K562 (cell line): Measurements from ENCODE around the gene GRIA1. TPM values are rescaled to one million over a fixed set of nuclear protein-coding genes. Genes with fewer than 3 reads are reported as not detected.

Experiments
- ATAC-seq: fragments of 200-7000 bp; cut with Tn5 transposase; 3 replicates; pipeline ENCODE4 v1.9.1; 2020; ENCODE audit warnings: moderate library complexity
- BruUV-seq: library from RNA; stranded (reverse); fragments of 400-500 nt; replicated peaks from 2 replicates; lab custom pipeline; 2021; lab: Mats Ljungman, UMichigan
- CTCF ChIA-PET: fragments of 300-600 bp; formaldehyde crosslinking; extraction: SDS; loops from one replicate; lab custom pipeline; 2021; ENCODE audit warnings: low intra/inter-chr PET ratio; lab: Yijun Ruan, JAX
- POLR2A ChIA-PET: fragments of 300-600, 350-650 bp; sonication (Branson Sonifier 250); formaldehyde crosslinking; extraction: SDS; loops from one replicate; lab custom pipeline; 2021; ENCODE audit warnings: antibody characterized with exemption, inconsistent platforms; lab: Yijun Ruan, JAX
- DNase-seq, 4 experiments: peaks; one replicate each; pipeline versions ENCODE4 v3.0.0 to v3.0.0-alpha.2; 2011 to 2018; ENCODE audit warnings: low spot score in 3 of 4, mixed read lengths in 3 of 4; ENCODE audit errors: extremely low read depth in 1 of 4
- FAIRE-seq: peaks from 2 replicates; lab custom pipeline; 2011; peaks lifted over from hg19 to GRCh38; lab: Jason Lieb, UNC
- H2AFZ ChIP-seq: 2 replicates; pipeline ENCODE4 v1.6.0; 2011; ENCODE audit warnings: low read depth, low read length, control low read depth, inconsistent platforms
- H3K27ac ChIP-seq: fragments of 200-600 bp; 3 replicates; pipeline ENCODE4 v1.8.0; 2011; ENCODE audit warnings: low read depth, mild to moderate bottlenecking, control low read depth, inconsistent platforms, low read length, moderate library complexity, mixed read lengths; ENCODE audit errors: extremely low read depth
- H3K27me3 ChIP-seq, 2 experiments: fragments of 300-600 bp in 1 of 2; 2 replicates in 1 of 2; 3 replicates in 1 of 2; pipeline versions ENCODE4 v1.6.0 to v1.8.0; 2011; ENCODE audit warnings: inconsistent platforms in 2 of 2, low read length in 2 of 2, mild to moderate bottlenecking in 1 of 2, mixed read lengths in 1 of 2, moderate library complexity in 1 of 2; ENCODE audit not compliant: control insufficient read depth in 2 of 2, insufficient read depth in 2 of 2
- H3K36me3 ChIP-seq: fragments of 300-600 bp; 3 replicates; pipeline ENCODE4 v1.8.0; 2011; ENCODE audit warnings: mild to moderate bottlenecking, low read length, inconsistent platforms; ENCODE audit not compliant: control insufficient read depth, insufficient read depth
- H3K4me1 ChIP-seq, 2 experiments: fragments of 200-600 bp in 1 of 2; replicated peaks in 1 of 2; 2 replicates in 1 of 2; 3 replicates in 1 of 2; pipeline versions ENCODE4 v1.5.1 to v1.8.0; 2011; ENCODE audit warnings: inconsistent platforms in 2 of 2, low read length in 2 of 2, mild to moderate bottlenecking in 1 of 2, mixed read lengths in 1 of 2, moderate library complexity in 1 of 2; ENCODE audit not compliant: control insufficient read depth in 2 of 2, insufficient read depth in 2 of 2
- H3K4me2 ChIP-seq: 2 replicates; pipeline ENCODE4 v1.6.1; 2011; ENCODE audit warnings: low read length, control low read depth, inconsistent platforms, mixed read lengths; ENCODE audit not compliant: insufficient read depth
- H3K4me3 ChIP-seq: fragments of 200-600 bp; sonication (generic), shearing (Covaris generic); 2 replicates; pipeline ENCODE4 v1.5.1; 2016; ENCODE audit warnings: control low read depth, inconsistent platforms
- H3K79me2 ChIP-seq: fragments of 200-600 bp; 3 replicates; pipeline ENCODE4 v1.8.0; 2011; ENCODE audit warnings: low read length, inconsistent platforms; ENCODE audit not compliant: control insufficient read depth, insufficient read depth
- H3K9ac ChIP-seq, 2 experiments: 2 replicates each; pipeline versions ENCODE4 v1.6.0 to v1.6.1; 2011; ENCODE audit warnings: low read depth in 2 of 2, low read length in 2 of 2, control low read depth in 1 of 2, inconsistent platforms in 1 of 2, mild to moderate bottlenecking in 1 of 2, mixed read lengths in 1 of 2; ENCODE audit not compliant: insufficient read depth in 1 of 2
- H3K9me1 ChIP-seq: one replicate; pipeline ENCODE4 v1.6.0; 2011; ENCODE audit warnings: inconsistent platforms, mild to moderate bottlenecking, low read length, moderate library complexity; ENCODE audit not compliant: control insufficient read depth, insufficient read depth
- H3K9me3 ChIP-seq: replicated peaks from 2 replicates; pipeline ENCODE4 v1.5.1; 2011; ENCODE audit warnings: low read depth, low read length, inconsistent platforms; ENCODE audit not compliant: control insufficient read depth, insufficient read depth
- H4K20me1 ChIP-seq: replicated peaks from 2 replicates; pipeline ENCODE4 v1.6.1; 2011; ENCODE audit warnings: low read length, inconsistent platforms, mixed read lengths; ENCODE audit not compliant: control insufficient read depth, insufficient read depth
- LEF1 ChIP-seq: fragments of 450-650 bp; IDR thresholded peaks from 2 replicates; pipeline ENCODE4 v1.6.1; 2016; ENCODE audit warnings: mild to moderate bottlenecking
- SOX6 ChIP-seq: fragments of 450-650 bp; IDR thresholded peaks from 2 replicates; pipeline ENCODE4 v1.6.1; 2014; ENCODE audit warnings: mild to moderate bottlenecking
- ZNF197 ChIP-seq: fragments of 200-800 bp; sonication (Bioruptor generic); IDR thresholded peaks from 2 replicates; pipeline ENCODE4 v1.6.1; 2016; ENCODE audit warnings: low read depth, missing genetic modification characterization, missing compliant biosample characterization
- ZNF274 ChIP-seq: IDR thresholded peaks from 2 replicates; pipeline ENCODE4 v1.6.1; 2011; ENCODE audit warnings: low read depth, mild to moderate bottlenecking, low read length, moderate library complexity, borderline replicate concordance
- in situ Hi-C: fragments of 300-500 bp; cut with MboI; formaldehyde crosslinking; loops from 4 replicates; pipeline ENCODE4 v1.15.0; 2018; ENCODE audit warnings: inconsistent platforms, mixed read lengths
- intact Hi-C: fragments of 100-400 bp; cut with micrococcal nuclease; formaldehyde crosslinking; loops from 2 replicates; pipeline ENCODE4 v1.14.2; 2022
- polyA plus RNA-seq, 8 experiments: library from polyadenylated mRNA; depleted of rRNA in 4 of 8; stranded (reverse) in 5 of 8; unstranded in 3 of 8; fragments of >200 nt; fragmentation: Nextera tagmentation in 2 of 8; fragmentation: Illumina TruSeq in 1 of 8; extraction: Ambion mirVana in 2 of 8; extraction: Trizol in 1 of 8; gene quantifications; 2 replicates each; pipeline versions ENCODE4 v1.2.1 to v1.2.3, GENCODE V29; 2011 to 2014; ENCODE audit warnings: inconsistent platforms in 1 of 8, missing spikeins in 1 of 8
- total RNA-seq, 7 experiments: library from RNA; depleted of rRNA in 6 of 7; stranded (reverse); fragments of >200 nt in 6 of 7; fragmentation: Illumina TruSeq in 2 of 7; extraction: Trizol in 2 of 7; gene quantifications; 2 replicates each; pipeline versions ENCODE4 v1.2.1 to v1.2.3, GENCODE V29; 2011 to 2021; ENCODE audit warnings: low replicate concordance in 1 of 7
- TF ChIP-seq, protein P1 (sequence below): fragments of 250-450 bp; sonication (Bioruptor Pico); IDR thresholded peaks from 2 replicates; pipeline ENCODE4 v1.8.0; 2021; ENCODE audit warnings: borderline replicate concordance, mild to moderate bottlenecking, moderate library complexity; ENCODE audit not compliant: poor library complexity, severe bottlenecking
- TF ChIP-seq, protein P2 (sequence below), 2 experiments: fragments of 450-650 bp in 1 of 2; sonication (generic) in 1 of 2; formaldehyde crosslinking in 1 of 2; IDR thresholded peaks; 2 replicates each; pipeline versions ENCODE4 v1.7.1 to v1.9.0; 2016 to 2022; ENCODE audit warnings: inconsistent platforms in 1 of 2, mild to moderate bottlenecking in 1 of 2, missing genetic modification reagents in 1 of 2

GRIA1 gene
- total and polyA plus RNA-seq, 9 of the 15 experiments (the other 6 are each of a cell fraction or from before 2014, with no cell fraction given), result not detected

DNA sequence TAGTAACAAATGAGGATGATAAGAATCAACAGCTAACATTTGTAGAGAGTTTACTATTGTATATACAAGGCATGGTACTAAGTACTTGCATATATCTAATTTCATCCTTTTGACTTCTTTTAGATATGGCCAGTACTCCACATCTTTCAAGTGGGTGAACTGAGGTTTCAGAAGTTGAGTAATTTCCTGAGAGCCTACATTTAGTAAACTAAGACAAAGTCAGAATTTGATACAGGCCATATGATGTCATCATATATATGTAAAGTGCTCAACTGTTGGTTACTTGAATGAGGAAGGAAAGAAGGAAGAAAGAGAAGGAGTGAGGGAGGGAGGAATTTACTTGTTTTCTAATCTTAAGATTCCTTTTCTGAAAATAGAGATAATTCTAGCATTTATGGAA lies 52.8 kb downstream of the GRIA1 start:
- CTCF ChIA-PET, result no interaction called here
- no peaks in the 10 kb centered on the region for H3K9me1 ChIP-seq

More for the DNA sequence above, 52.8 kb downstream of the GRIA1 start:
- TF ChIP-seq ZNF274, result no peak
- TF ChIP-seq, protein P1, sequence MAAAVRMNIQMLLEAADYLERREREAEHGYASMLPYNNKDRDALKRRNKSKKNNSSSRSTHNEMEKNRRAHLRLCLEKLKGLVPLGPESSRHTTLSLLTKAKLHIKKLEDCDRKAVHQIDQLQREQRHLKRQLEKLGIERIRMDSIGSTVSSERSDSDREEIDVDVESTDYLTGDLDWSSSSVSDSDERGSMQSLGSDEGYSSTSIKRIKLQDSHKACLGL (CRISPR knock-in tag), result no peak
- no peak for TF ChIP-seq SOX6
- TF ChIP-seq, protein P2, sequence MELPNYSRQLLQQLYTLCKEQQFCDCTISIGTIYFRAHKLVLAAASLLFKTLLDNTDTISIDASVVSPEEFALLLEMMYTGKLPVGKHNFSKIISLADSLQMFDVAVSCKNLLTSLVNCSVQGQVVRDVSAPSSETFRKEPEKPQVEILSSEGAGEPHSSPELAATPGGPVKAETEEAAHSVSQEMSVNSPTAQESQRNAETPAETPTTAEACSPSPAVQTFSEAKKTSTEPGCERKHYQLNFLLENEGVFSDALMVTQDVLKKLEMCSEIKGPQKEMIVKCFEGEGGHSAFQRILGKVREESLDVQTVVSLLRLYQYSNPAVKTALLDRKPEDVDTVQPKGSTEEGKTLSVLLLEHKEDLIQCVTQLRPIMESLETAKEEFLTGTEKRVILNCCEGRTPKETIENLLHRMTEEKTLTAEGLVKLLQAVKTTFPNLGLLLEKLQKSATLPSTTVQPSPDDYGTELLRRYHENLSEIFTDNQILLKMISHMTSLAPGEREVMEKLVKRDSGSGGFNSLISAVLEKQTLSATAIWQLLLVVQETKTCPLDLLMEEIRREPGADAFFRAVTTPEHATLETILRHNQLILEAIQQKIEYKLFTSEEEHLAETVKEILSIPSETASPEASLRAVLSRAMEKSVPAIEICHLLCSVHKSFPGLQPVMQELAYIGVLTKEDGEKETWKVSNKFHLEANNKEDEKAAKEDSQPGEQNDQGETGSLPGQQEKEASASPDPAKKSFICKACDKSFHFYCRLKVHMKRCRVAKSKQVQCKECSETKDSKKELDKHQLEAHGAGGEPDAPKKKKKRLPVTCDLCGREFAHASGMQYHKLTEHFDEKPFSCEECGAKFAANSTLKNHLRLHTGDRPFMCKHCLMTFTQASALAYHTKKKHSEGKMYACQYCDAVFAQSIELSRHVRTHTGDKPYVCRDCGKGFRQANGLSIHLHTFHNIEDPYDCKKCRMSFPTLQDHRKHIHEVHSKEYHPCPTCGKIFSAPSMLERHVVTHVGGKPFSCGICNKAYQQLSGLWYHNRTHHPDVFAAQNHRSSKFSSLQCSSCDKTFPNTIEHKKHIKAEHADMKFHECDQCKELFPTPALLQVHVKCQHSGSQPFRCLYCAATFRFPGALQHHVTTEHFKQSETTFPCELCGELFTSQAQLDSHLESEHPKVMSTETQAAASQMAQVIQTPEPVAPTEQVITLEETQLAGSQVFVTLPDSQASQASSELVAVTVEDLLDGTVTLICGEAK (IDR thresholded peaks at IDR 0.05), result no peak
- TF ChIP-seq, protein P2 (CRISPR knock-in tag; IDR thresholded peaks at IDR 0.05), result no peak
- TF ChIP-seq ZNF197 (CRISPR knock-in tag), result no peak
- TF ChIP-seq LEF1, result no peak
- Histone ChIP-seq H3K27ac (no peak overlapping the region), H3K36me3 (no peaks in the 10 kb centered on the region), H3K4me2 (no peak overlapping the region), H3K4me3 (no peak overlapping the region), H3K79me2 (no peaks in the 10 kb centered on the region), H3K4me1 (no peaks in the 10 kb centered on the region), H3K9me3 (no peaks in the 10 kb centered on the region), H4K20me1 (no peaks in the 10 kb centered on the region), H2AFZ (no peak overlapping the region), H3K27me3 (no peaks in the 10 kb centered on the region), H3K9ac (no peak overlapping the region)
- in situ Hi-C loops, result no loop called here
- no TSS peak for BruUV-seq
- DNase-seq, result no peak
- ATAC-seq, result no peak
- POLR2A ChIA-PET, result no interaction called here
- no peak for FAIRE-seq
- intact Hi-C loops, result no loop called here
